NOMO-1 treated with DMSO at 0.1 percent for 48 hours (cell line): ENCODE data around the gene FHIT.
A peak's percentile ranks its signal among the peaks of the same experiment; 100 is the strongest.

ENCODE experiments used
- DNase-seq: peaks from one replicate; lab custom pipeline; 2025; ENCODE audit not compliant: unreplicated experiment; lab: John Stamatoyannopoulos, UW

FHIT gene

GRCh38 chr3:60263191-60263590 lies 988.1 kb downstream of the FHIT start:
- DNase-seq: no peak

GRCh38 chr3:60262546-60262945 lies 988.7 kb downstream of the FHIT start:
- no peak for DNase-seq

- no peak for DNase-seq
These were observed 990.7 kb downstream of the FHIT start for GRCh38 chr3:60260546-60260945.

GRCh38 chr3:60250810-60251209 lies 1000.4 kb downstream of the FHIT start:
- peak; percentile 20 for DNase-seq

GRCh38 chr3:60250206-60250605 lies 1001.0 kb downstream of the FHIT start:
- DNase-seq: no peak

- no peak for DNase-seq
These were observed 1004.9 kb downstream of the FHIT start for GRCh38 chr3:60246361-60246760.

GRCh38 chr3:60243456-60243855 lies 1007.8 kb downstream of the FHIT start:
- DNase-seq: no peak

- DNase-seq: no peak
These were observed 1010.8 kb downstream of the FHIT start for GRCh38 chr3:60240492-60240891.

GRCh38 chr3:60238550-60238949 lies 1012.7 kb downstream of the FHIT start:
- no peak for DNase-seq

- DNase-seq: no peak
These were observed 1021.8 kb downstream of the FHIT start for GRCh38 chr3:60229502-60229901.

GRCh38 chr3:60228823-60229222 lies 1022.4 kb downstream of the FHIT start:
- no peak for DNase-seq

- DNase-seq: no peak
These were observed 1024.3 kb downstream of the FHIT start for GRCh38 chr3:60226912-60227311.

- DNase-seq: no peak
These were observed 1025.4 kb downstream of the FHIT start for GRCh38 chr3:60225848-60226247.

- no peak for DNase-seq
These were observed 1030.5 kb downstream of the FHIT start for GRCh38 chr3:60220768-60221167.

GRCh38 chr3:60219501-60219900 lies 1031.8 kb downstream of the FHIT start:
- DNase-seq: no peak

- no peak for DNase-seq
These were observed 1033.9 kb downstream of the FHIT start for GRCh38 chr3:60217156-60217911.

- DNase-seq: no peak
These were observed 1034.7 kb downstream of the FHIT start for GRCh38 chr3:60216462-60217075.

- DNase-seq: no peak
These were observed 1035.3 kb downstream of the FHIT start for GRCh38 chr3:60215946-60216345.

GRCh38 chr3:60207905-60208304 lies 1043.3 kb downstream of the FHIT start:
- DNase-seq: no peak

- DNase-seq: no peak
These were observed 1045.0 kb downstream of the FHIT start for GRCh38 chr3:60206206-60206605.

GRCh38 chr3:60202052-60202726 lies 1049.1 kb downstream of the FHIT start:
- DNase-seq: peak; percentile 55

GRCh38 chr3:60199306-60199705 lies 1051.9 kb downstream of the FHIT start:
- DNase-seq: no peak
